C4-2B (cell line): Measurements from ENCODE around the gene CLIP1.

ENCODE experiments used
- ZFX ChIP-seq: fragments of 450-650 bp; IDR thresholded peaks from 2 replicates; pipeline ENCODE4 v1.6.1; 2017
- TF ChIP-seq, protein P1 (sequence below): fragments of 450-650 bp; conservative IDR thresholded peaks from 2 replicates; pipeline ENCODE4 v1.5.1; 2017; ENCODE audit warnings: mild to moderate bottlenecking

DNA sequence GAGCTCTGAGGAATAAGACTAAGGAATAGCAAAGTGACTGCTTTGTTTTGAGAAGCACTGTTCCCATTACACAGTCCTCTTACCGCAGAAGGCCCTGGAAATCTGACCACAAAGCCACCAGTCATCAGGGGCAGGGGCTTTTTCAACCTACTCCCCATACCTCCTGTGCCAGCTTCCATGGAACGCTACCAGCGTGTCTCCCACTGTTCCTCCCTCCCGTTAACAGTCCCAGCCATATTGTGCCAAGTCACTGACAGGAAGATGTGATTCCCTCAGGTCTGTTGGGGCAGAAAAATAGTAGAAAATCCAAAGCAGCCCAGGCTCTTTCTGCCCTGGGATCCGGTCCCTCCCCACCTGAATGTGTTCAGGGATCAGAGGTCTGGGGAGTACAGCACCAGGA is 109.5 kb downstream of the CLIP1 start:
- TF ChIP-seq, protein P1, sequence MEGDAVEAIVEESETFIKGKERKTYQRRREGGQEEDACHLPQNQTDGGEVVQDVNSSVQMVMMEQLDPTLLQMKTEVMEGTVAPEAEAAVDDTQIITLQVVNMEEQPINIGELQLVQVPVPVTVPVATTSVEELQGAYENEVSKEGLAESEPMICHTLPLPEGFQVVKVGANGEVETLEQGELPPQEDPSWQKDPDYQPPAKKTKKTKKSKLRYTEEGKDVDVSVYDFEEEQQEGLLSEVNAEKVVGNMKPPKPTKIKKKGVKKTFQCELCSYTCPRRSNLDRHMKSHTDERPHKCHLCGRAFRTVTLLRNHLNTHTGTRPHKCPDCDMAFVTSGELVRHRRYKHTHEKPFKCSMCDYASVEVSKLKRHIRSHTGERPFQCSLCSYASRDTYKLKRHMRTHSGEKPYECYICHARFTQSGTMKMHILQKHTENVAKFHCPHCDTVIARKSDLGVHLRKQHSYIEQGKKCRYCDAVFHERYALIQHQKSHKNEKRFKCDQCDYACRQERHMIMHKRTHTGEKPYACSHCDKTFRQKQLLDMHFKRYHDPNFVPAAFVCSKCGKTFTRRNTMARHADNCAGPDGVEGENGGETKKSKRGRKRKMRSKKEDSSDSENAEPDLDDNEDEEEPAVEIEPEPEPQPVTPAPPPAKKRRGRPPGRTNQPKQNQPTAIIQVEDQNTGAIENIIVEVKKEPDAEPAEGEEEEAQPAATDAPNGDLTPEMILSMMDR = no peak
- no peak for TF ChIP-seq ZFX
